Sigmoid colon (tissue), 4 donors: Measurements from ENCODE around the gene POLR1A.

Experiments
- CTCF ChIP-seq, 4 experiments: fragments of 450-650 bp in 3 of 4; fragments of 200-600 bp in 1 of 4; IDR thresholded peaks; one replicate each; pipeline ENCODE4 v1.5.1; 2016 to 2019; ENCODE audit warnings: antibody characterized with exemption in 4 of 4, mild to moderate bottlenecking in 3 of 4, moderate library complexity in 2 of 4
- POLR2A ChIP-seq, 2 donors: fragments of 450-650 bp; IDR thresholded peaks; one replicate each; pipeline ENCODE4 v1.6.1; 2016; ENCODE audit warnings: antibody characterized with exemption in 2 of 2, mild to moderate bottlenecking in 2 of 2, moderate library complexity in 2 of 2
- POLR2AphosphoS5 ChIP-seq, 4 donors: sonication (generic); formaldehyde crosslinking; IDR thresholded peaks; one replicate each; pipeline ENCODE4 v1.6.1; 2017; ENCODE audit warnings: antibody characterized with exemption in 4 of 4

- no peak for TF ChIP-seq CTCF (IDR thresholded peaks at IDR 0.05)
- no peak for TF ChIP-seq POLR2AphosphoS5 (IDR thresholded peaks at IDR 0.05)
- TF ChIP-seq POLR2A (IDR thresholded peaks at IDR 0.05) = no peak
These were observed 63.2 kb downstream of the POLR1A start for GRCh38 chr2:86042256-86043168.
